Measurements from ENCODE around the gene SLC35E2B. TPM values are rescaled to one million over a fixed set of nuclear protein-coding genes. Genes with fewer than 3 reads are reported as not detected.
A peak's percentile ranks its signal among the peaks of the same experiment; 100 is the strongest.
"Not testable (repeated sequence)": the region's sequence is repeated elsewhere in the genome, so short reads cannot be mapped to it uniquely, and the experiment has no call there.

SLC35E2B gene
- total RNA-seq, 1 donor from 2014 or later, result 15.7 TPM

GRCh38 chr1:1639368-1639767, 53.2 kb downstream of the SLC35E2B start:
- not testable (repeated sequence) for H3K27me3 ChIP-seq (ENCODE audit: control insufficient read depth in 3 of 3, insufficient read depth in 3 of 3, low read length in 3 of 3); H3K27ac ChIP-seq (ENCODE audit: low read depth, low read length); H3K9me3 ChIP-seq (ENCODE audit: control insufficient read depth in 3 of 3, low read length in 3 of 3); H3K4me3 ChIP-seq (ENCODE audit: low read length in 3 of 3); H3K4me1 ChIP-seq (ENCODE audit: control insufficient read depth in 3 of 3, insufficient read depth in 3 of 3, low read length in 3 of 3); H3K9ac ChIP-seq (ENCODE audit: low read depth in 1 of 3, low read length in 3 of 3)
- H3K36me3 ChIP-seq (ENCODE audit: control insufficient read depth in 3 of 3, insufficient read depth in 3 of 3, low read length in 3 of 3), result peaks cover 0 to 12% (median 3%) of the 10 kb centered on the region in 3 donors

GRCh38 chr1:1638528-1638927, 54.1 kb downstream of the SLC35E2B start:
- not testable (repeated sequence) for H3K4me3 ChIP-seq (ENCODE audit: low read length in 3 of 3); H3K9me3 ChIP-seq (ENCODE audit: control insufficient read depth in 3 of 3, low read length in 3 of 3); H3K4me1 ChIP-seq (ENCODE audit: control insufficient read depth in 3 of 3, insufficient read depth in 3 of 3, low read length in 3 of 3); H3K27me3 ChIP-seq (ENCODE audit: control insufficient read depth in 3 of 3, insufficient read depth in 3 of 3, low read length in 3 of 3); H3K27ac ChIP-seq (ENCODE audit: low read depth, low read length); H3K9ac ChIP-seq (ENCODE audit: low read depth in 1 of 3, low read length in 3 of 3)
- peaks cover 0 to 12% (median 3%) of the 10 kb centered on the region in 3 donors for H3K36me3 ChIP-seq (ENCODE audit: control insufficient read depth in 3 of 3, insufficient read depth in 3 of 3, low read length in 3 of 3)

DNA sequence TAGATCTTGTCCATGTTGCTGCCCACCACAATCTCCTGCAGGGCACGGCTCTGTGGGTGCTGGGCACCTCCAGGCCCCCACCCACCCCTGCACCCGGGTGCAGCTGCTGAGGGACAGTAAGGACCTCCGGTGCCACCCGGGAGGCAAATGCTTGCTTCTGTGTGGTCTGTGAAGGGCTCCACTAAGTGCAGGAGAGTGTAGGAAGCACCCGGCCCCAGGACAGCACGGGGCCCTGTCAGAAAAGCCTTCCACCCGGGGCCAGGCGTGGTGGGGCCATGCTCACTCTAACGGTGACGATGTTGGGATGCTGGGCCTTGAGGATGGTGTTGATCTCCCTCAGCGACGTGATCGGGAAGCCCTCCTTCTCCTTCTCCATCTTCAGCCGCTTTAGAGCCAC, 55.1 kb downstream of the SLC35E2B start:
- H3K4me3 ChIP-seq (ENCODE audit: low read length in 3 of 3), result not testable (repeated sequence)

GRCh38 chr1:1636621-1637478, 55.7 kb downstream of the SLC35E2B start:
- H3K9me3 ChIP-seq (ENCODE audit: control insufficient read depth in 3 of 3, low read length in 3 of 3); H3K9ac ChIP-seq (ENCODE audit: low read depth in 1 of 3, low read length in 3 of 3); H3K4me3 ChIP-seq (ENCODE audit: low read length in 3 of 3); H3K27ac ChIP-seq (ENCODE audit: low read depth, low read length); H3K4me1 ChIP-seq (ENCODE audit: control insufficient read depth in 3 of 3, insufficient read depth in 3 of 3, low read length in 3 of 3); H3K27me3 ChIP-seq (ENCODE audit: control insufficient read depth in 3 of 3, insufficient read depth in 3 of 3, low read length in 3 of 3): not testable (repeated sequence)
- peaks cover 0 to 12% (median 3%) of the 10 kb centered on the region in 3 donors for H3K36me3 ChIP-seq (ENCODE audit: control insufficient read depth in 3 of 3, insufficient read depth in 3 of 3, low read length in 3 of 3)

More for the DNA sequence above, 55.1 kb downstream of the SLC35E2B start:
- H3K27me3 ChIP-seq (ENCODE audit: control insufficient read depth in 3 of 3, insufficient read depth in 3 of 3, low read length in 3 of 3); H3K27ac ChIP-seq (ENCODE audit: low read depth, low read length); H3K4me1 ChIP-seq (ENCODE audit: control insufficient read depth in 3 of 3, insufficient read depth in 3 of 3, low read length in 3 of 3); H3K9ac ChIP-seq (ENCODE audit: low read depth in 1 of 3, low read length in 3 of 3); H3K9me3 ChIP-seq (ENCODE audit: control insufficient read depth in 3 of 3, low read length in 3 of 3): not testable (repeated sequence)
- peaks cover 0 to 12% (median 3%) of the 10 kb centered on the region in 3 donors for H3K36me3 ChIP-seq (ENCODE audit: control insufficient read depth in 3 of 3, insufficient read depth in 3 of 3, low read length in 3 of 3)

GRCh38 chr1:1634613-1635012, 58.0 kb downstream of the SLC35E2B start:
- not testable (repeated sequence) for H3K27ac ChIP-seq (ENCODE audit: low read depth, low read length); H3K4me3 ChIP-seq (ENCODE audit: low read length in 3 of 3); H3K9me3 ChIP-seq (ENCODE audit: control insufficient read depth in 3 of 3, low read length in 3 of 3); H3K4me1 ChIP-seq (ENCODE audit: control insufficient read depth in 3 of 3, insufficient read depth in 3 of 3, low read length in 3 of 3); H3K27me3 ChIP-seq (ENCODE audit: control insufficient read depth in 3 of 3, insufficient read depth in 3 of 3, low read length in 3 of 3); H3K9ac ChIP-seq (ENCODE audit: low read depth in 1 of 3, low read length in 3 of 3)
- H3K36me3 ChIP-seq (ENCODE audit: control insufficient read depth in 3 of 3, insufficient read depth in 3 of 3, low read length in 3 of 3), result peaks cover 0 to 12% (median 3%) of the 10 kb centered on the region in 3 donors

GRCh38 chr1:1633409-1633808, 59.2 kb downstream of the SLC35E2B start:
- not testable (repeated sequence) for H3K9ac ChIP-seq (ENCODE audit: low read depth in 1 of 3, low read length in 3 of 3); H3K27me3 ChIP-seq (ENCODE audit: control insufficient read depth in 3 of 3, insufficient read depth in 3 of 3, low read length in 3 of 3); H3K4me3 ChIP-seq (ENCODE audit: low read length in 3 of 3); H3K27ac ChIP-seq (ENCODE audit: low read depth, low read length); H3K9me3 ChIP-seq (ENCODE audit: control insufficient read depth in 3 of 3, low read length in 3 of 3); H3K4me1 ChIP-seq (ENCODE audit: control insufficient read depth in 3 of 3, insufficient read depth in 3 of 3, low read length in 3 of 3)
- peaks cover under 1 to 14% (median 4%) of the 10 kb centered on the region in 3 donors for H3K36me3 ChIP-seq (ENCODE audit: control insufficient read depth in 3 of 3, insufficient read depth in 3 of 3, low read length in 3 of 3)

DNA sequence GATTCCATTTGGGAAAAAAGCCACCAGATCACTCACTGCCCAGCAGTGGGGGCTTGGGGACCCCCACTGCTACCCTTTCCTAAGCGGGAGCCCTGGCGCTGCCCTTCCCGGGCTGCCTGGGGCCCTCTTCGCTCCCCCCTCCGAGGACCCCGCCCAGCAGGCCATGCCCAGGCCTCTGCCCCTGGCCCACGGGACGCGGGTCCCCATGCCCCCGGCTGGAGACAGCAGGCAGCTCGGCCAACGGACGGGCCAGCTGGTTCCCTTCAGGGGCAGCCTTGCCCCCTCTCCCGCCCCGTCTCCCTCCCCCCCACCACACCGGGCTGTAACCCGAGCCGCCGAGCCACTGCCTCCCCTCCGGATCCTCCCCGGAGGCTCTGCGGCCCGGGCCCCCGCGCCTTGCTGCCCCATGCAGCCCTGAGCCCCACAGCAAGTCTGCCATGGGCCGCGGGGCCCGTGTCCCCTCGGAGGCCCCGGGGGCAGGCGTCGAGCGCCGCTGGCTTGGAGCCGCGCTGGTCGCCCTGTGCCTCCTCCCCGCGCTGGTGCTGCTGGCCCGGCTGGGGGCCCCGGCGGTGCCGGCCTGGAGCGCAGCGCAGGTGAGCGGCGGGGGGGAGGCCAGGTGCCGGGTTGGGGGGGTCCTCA, 60.7 kb downstream of the SLC35E2B start, which contains the start of gene MMP23B:
TSS of gene MMP23B (plus strand) at position 392 of the 639 bp plus-strand sequence. CDS start at position 438, 46 bp downstream.
- no peaks in the 10 kb centered on the region for H3K9me3 ChIP-seq (ENCODE audit: control insufficient read depth in 3 of 3, low read length in 3 of 3)
- peak within 1 kb of the TSS; percentile 56 for H3K27ac ChIP-seq (ENCODE audit: low read depth, low read length)
- H3K4me3 ChIP-seq (ENCODE audit: low read length in 3 of 3), result peak within 1 kb of the TSS in 1 of 3 donors; percentile 22
- peaks cover 0 to 3% (median 3%) of the 10 kb centered on the region in 3 donors for H3K4me1 ChIP-seq (ENCODE audit: control insufficient read depth in 3 of 3, insufficient read depth in 3 of 3, low read length in 3 of 3)
- H3K27me3 ChIP-seq (ENCODE audit: control insufficient read depth in 3 of 3, insufficient read depth in 3 of 3, low read length in 3 of 3), result peaks cover 0 to 4% (median 0%) of the 10 kb centered on the region in 3 donors
- peak within 1 kb of the TSS in 1 of 3 donors; percentile 40 for H3K9ac ChIP-seq (ENCODE audit: low read depth in 1 of 3, low read length in 3 of 3)
- H3K36me3 ChIP-seq (ENCODE audit: control insufficient read depth in 3 of 3, insufficient read depth in 3 of 3, low read length in 3 of 3), result peaks cover 8 to 24% (median 16%) of the 10 kb centered on the region in 3 donors

GRCh38 chr1:1630965-1631781, 61.4 kb downstream of the SLC35E2B start:
- Histone ChIP-seq H3K9ac (ENCODE audit: low read depth in 1 of 3, low read length in 3 of 3) (peak overlapping the region in 1 of 3 donors; percentile 40), H3K27ac (ENCODE audit: low read depth, low read length) (peak overlapping the region; percentile 71), H3K27me3 (ENCODE audit: control insufficient read depth in 3 of 3, insufficient read depth in 3 of 3, low read length in 3 of 3) (peaks cover 0 to 4% (median 0%) of the 10 kb centered on the region in 3 donors), H3K4me1 (ENCODE audit: control insufficient read depth in 3 of 3, insufficient read depth in 3 of 3, low read length in 3 of 3) (peaks cover 0 to 3% (median 3%) of the 10 kb centered on the region in 3 donors), H3K4me3 (ENCODE audit: low read length in 3 of 3) (peak overlapping the region in 1 of 3 donors; percentile 22), H3K36me3 (ENCODE audit: control insufficient read depth in 3 of 3, insufficient read depth in 3 of 3, low read length in 3 of 3) (peaks cover 8 to 22% (median 19%) of the 10 kb centered on the region in 3 donors), H3K9me3 (ENCODE audit: control insufficient read depth in 3 of 3, low read length in 3 of 3) (no peaks in the 10 kb centered on the region)

GRCh38 chr1:1630191-1630964, 62.2 kb downstream of the SLC35E2B start:
- Histone ChIP-seq H3K9me3 (ENCODE audit: control insufficient read depth in 3 of 3, low read length in 3 of 3) (no peaks in the 10 kb centered on the region), H3K4me1 (ENCODE audit: control insufficient read depth in 3 of 3, insufficient read depth in 3 of 3, low read length in 3 of 3) (peaks cover 0 to 3% (median 3%) of the 10 kb centered on the region in 3 donors), H3K9ac (ENCODE audit: low read depth in 1 of 3, low read length in 3 of 3) (no peak overlapping the region), H3K4me3 (ENCODE audit: low read length in 3 of 3) (no peak overlapping the region), H3K36me3 (ENCODE audit: control insufficient read depth in 3 of 3, insufficient read depth in 3 of 3, low read length in 3 of 3) (peaks cover 8 to 25% (median 19%) of the 10 kb centered on the region in 3 donors), H3K27me3 (ENCODE audit: control insufficient read depth in 3 of 3, insufficient read depth in 3 of 3, low read length in 3 of 3) (peaks cover 0 to 4% (median 0%) of the 10 kb centered on the region in 3 donors), H3K27ac (ENCODE audit: low read depth, low read length) (peak overlapping the region; percentile 71)

Measured in skeletal muscle tissue (tissue), 4 donors.